Jurkat, Clone E6-1 (cell line): Measurements from ENCODE around the gene CYSTM1.

Experiments
- DNase-seq: peaks from one replicate; pipeline ENCODE4 v3.0.0-alpha.2; 2011; ENCODE audit warnings: low read depth, low spot score
- H3K4me3 ChIP-seq: 2 replicates; pipeline ENCODE4 v1.5.1; 2011; ENCODE audit warnings: mild to moderate bottlenecking, low read length, control low read depth, moderate library complexity

The CYSTM1 gene

GRCh38 chr5:140169410-140169809 lies 5.6 kb upstream of the CYSTM1 start:
- DNase-seq: no peak
- H3K4me3 ChIP-seq: no peak overlapping the region

DNA sequence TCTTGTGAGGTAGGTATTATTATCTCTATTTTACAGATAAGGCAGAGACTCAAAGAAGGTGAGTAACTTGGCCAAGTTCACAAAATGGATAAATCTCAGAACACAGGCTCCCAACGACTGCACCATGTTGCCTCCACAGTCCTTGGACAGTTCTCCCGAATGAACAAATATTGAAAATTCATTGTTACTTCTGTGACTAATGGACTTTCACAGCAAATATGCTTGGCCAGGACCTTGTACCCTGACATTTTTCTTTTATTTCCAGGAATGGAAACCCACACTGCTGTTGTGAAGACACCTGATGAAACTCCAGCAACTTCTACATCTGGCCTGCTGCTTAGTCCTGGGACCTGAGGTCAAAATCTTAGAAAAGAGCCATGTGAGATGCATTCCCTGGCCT lies 2.5 kb upstream of the CYSTM1 start:
- DNase-seq: no peak
- no peak overlapping the region for H3K4me3 ChIP-seq

DNA sequence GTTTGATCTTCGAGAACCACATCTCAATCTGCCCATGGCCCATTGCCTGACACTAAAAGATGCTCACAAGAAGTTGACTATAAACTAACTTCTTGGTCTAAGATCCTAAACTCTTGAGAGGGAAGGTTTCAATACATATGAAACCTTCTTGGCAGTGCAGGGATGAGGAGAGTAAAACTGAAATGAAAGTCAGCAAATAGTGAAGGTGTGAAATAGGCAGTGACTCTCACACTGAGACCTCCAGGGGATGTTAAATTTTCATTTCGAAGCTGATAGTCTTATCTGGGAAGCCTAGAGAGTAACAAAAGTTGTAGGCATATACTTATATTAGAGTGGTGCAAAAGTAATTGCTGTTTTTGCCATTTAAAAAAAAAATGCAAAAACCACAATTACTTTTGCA lies 974 bp upstream of the CYSTM1 start:
- no peak overlapping the region for H3K4me3 ChIP-seq
- no peak for DNase-seq

DNA sequence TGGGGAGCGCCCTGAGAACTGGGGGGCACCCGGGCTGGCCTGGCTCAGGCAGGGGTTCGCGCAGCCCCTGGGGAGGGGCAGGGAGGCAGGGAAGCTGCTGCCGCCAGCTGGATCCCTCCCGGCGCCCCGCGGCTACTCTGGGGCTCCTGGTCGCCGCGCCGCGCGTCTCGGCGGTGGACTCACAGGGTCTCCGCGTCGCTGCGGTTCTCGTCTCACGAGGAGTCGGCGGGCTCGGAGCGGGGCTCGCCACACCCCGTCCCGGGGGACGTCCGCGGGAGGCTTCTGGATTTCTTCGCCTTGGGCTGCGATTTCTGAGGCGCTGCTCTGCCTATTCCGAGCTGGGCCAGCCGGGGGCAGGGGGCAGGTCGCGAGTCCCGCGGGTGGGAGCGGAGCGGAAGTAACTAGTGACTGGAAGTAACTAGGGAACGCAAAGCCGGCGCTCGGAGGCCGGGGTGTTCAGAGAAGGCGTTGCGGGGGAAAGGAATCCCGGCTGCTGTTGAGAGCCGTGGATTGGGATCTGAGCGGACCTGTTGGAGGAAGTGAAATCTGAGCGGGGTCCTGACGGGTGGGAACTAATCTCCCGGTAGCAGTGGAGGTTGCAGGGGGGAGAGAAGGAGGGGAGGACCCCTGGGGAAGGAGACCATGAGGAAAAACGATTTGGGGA lies 511 bp downstream of the CYSTM1 start:
- peak overlapping the region; percentile 82 for H3K4me3 ChIP-seq
- peak; percentile 54 for DNase-seq

DNA sequence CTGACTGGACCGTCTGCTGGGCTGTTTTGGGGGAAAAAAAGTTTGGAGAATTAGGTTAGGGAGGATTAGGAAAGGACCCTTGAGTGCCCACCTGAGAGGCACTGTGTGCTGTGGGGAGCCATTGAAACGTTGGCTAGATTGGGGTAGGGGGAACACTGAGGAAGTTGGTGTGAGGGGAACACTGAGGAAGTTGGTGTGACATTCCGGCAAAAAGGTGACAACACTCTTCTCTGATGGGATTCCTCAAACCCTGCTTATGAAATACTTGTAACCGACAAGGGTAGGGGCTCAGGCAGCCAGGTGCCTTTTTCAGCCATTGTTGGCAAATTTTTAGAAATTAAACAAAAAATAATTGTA lies 1.0 kb downstream of the CYSTM1 start:
- H3K4me3 ChIP-seq: peak overlapping the region; percentile 82
- DNase-seq: no peak

DNA sequence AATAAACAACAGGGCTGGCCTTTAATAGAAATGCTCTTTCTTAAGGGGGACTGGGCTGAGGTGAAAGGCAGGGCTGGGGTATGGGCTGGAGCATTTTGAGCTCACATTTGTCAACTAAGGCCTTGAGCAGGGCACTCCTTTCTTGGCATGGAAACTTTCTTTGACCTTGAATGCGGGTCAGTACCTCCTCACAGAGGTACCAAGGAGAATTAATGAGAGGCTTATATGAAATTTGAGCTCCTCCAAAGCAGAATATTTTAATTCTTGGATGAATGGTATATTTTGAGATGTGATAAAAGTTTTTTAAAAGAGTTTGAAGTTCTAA lies 3.1 kb downstream of the CYSTM1 start:
- DNase-seq: no peak
- H3K4me3 ChIP-seq: no peak overlapping the region

DNA sequence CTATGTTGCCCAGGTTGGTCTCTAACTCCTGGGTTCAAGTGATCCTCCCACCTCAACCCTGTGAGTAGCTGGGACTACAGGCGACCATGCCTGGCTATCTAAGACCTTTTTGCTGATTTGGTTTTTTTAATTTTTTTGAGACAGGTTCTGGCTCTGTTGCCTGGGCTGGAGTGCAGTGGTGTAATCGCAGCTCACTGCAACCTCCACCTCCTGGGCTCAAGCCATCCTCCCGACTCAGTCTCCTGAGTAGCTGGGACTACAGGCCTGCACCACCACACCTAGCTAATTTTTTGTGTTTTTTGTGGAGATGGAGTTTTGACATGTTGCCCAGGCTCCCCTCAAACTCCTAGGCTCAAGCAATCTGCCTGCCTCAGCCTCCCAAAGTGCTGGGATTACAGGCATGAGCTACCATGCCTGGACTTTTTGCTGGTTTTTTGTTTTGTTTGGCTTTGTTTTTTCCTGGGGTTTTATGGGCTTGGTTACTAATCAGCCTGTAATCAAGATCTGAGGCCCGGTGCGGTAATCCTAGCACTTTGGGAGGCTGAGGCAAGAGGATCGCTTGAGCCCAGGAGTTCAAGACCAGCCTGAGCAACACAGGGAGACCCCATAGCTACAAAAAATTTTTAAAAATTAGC lies 3.6 kb downstream of the CYSTM1 start:
- no peak overlapping the region for H3K4me3 ChIP-seq
- DNase-seq: no peak

DNA sequence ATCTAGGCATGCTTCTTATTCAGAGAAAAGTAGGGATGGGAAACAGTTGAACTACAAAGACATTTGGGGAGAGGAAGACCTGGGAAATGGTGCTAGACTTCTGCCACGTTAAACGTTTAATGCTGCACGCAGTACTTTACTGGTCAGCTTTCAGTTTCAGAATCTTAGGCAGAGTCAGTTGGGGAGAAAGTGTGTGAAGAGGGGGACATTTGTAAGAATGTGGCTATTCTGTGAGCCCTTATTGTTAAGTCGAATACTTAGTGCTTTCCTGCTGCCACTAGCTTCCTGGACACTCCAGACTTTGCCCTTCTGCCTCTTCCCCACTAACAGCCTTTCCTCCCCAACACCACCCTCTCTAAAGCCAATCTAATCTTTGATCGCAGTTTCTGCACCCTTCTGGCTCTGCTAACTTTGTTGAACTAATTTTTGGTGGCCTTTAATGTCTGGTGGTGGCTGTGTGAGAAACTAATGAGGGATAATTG lies 6.1 kb downstream of the CYSTM1 start:
- H3K4me3 ChIP-seq: no peak overlapping the region
- no peak for DNase-seq

GRCh38 chr5:140181525-140181924 lies 6.5 kb downstream of the CYSTM1 start:
- H3K4me3 ChIP-seq: no peak overlapping the region
- DNase-seq: no peak

GRCh38 chr5:140182075-140182711 lies 7.2 kb downstream of the CYSTM1 start:
- no peak for DNase-seq
- no peak overlapping the region for H3K4me3 ChIP-seq

GRCh38 chr5:140182803-140183367 lies 7.9 kb downstream of the CYSTM1 start:
- no peak overlapping the region for H3K4me3 ChIP-seq
- no peak for DNase-seq

- DNase-seq: no peak
- H3K4me3 ChIP-seq: no peak overlapping the region
Observed at GRCh38 chr5:140185409-140185808, 10.4 kb downstream of the CYSTM1 start.

- DNase-seq: no peak
- no peak overlapping the region for H3K4me3 ChIP-seq
Observed at GRCh38 chr5:140186267-140186671, 11.3 kb downstream of the CYSTM1 start.

GRCh38 chr5:140189253-140189652 lies 14.3 kb downstream of the CYSTM1 start:
- no peak overlapping the region for H3K4me3 ChIP-seq
- DNase-seq: no peak

GRCh38 chr5:140189977-140190871 lies 15.2 kb downstream of the CYSTM1 start:
- H3K4me3 ChIP-seq: no peak overlapping the region
- no peak for DNase-seq

DNA sequence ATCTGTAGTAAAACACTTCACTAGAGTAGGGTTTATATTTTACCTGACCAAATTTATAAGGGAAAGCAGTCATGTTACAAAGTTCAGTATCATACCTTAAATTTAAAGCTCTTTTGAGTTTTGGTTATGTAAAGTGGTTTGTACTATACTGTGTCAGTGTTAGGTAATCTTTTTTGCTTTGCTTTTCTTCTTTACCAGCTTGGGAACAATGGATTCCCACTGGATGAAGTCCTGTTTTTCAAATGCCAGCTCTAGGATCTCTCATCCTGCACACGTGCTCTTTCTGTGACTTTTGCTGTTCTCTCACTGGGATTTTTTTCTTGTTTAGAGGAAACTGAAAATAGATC lies 15.9 kb downstream of the CYSTM1 start:
- no peak overlapping the region for H3K4me3 ChIP-seq
- no peak for DNase-seq

DNA sequence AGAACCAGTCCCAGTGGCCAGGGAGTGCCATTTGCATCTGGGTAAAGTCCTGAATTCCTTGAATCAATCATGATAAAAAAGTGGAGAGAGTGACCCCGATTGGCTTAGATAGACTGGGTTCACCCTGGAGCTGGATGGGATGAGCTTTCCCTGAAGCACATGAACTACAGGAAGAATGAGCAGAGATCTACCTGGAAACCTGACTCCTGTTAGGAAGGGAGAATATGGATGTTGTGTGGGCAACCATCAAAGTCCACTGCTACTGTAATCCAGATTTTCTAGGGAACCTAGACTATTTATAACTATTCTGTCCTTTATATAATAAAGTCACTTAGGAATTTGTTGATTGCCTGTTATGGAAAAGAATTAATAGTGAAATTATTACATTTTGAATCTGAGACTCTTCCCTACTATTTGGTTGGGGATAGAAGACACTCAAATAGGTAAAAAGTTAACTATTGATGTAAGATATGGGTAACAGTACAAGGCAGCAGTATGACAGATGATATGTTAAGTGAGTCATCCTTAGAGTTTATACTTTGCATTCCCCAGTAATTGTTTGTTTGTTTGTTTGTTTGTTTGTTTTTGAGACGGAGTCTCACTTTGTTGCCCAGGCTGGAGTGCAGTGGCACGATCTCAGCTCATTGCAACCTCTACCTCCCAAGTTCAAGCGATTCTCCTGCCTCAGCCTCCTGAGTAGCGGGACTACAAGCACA lies 17.9 kb downstream of the CYSTM1 start:
- no peak overlapping the region for H3K4me3 ChIP-seq
- no peak for DNase-seq

DNA sequence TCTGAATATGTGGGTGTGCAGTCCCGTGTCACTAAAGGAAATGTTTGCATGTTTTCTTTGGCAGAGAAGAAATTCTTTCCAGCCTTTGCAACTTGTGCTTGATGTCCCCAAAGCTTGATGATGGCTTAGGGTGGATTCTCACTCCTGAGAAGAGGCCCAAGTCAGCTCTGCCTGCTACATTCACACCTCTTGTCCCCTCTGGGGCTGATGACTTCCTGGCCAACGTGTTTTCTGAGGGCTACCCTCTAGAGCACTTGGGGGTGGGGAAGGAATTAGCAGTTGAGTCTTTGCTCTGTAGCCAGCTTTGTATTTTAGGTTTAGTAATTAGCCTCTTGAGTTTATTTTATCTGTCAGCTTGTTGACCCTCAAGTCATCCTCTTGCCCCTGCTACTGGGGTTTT lies 19.7 kb downstream of the CYSTM1 start:
- no peak overlapping the region for H3K4me3 ChIP-seq
- DNase-seq: no peak
